Ovary (tissue), 3 donors: ENCODE data around the gene EPAS1.

Experiments
- CTCF ChIP-seq, 3 donors: fragments of 450-650 bp in 2 of 3; fragments of 200-600 bp in 1 of 3; IDR thresholded peaks; one replicate each; pipeline versions ENCODE4 v1.5.1 to v1.8.0; 2016 to 2022; ENCODE audit warnings: antibody characterized with exemption in 3 of 3, mild to moderate bottlenecking in 1 of 3
- EP300 ChIP-seq: sonication (generic); formaldehyde crosslinking; IDR thresholded peaks from one replicate; pipeline ENCODE4 v1.6.1; 2017; ENCODE audit warnings: antibody characterized with exemption
- POLR2A ChIP-seq: fragments of 450-650 bp; IDR thresholded peaks from one replicate; pipeline ENCODE4 v1.6.1; 2017; ENCODE audit warnings: antibody characterized with exemption, mild to moderate bottlenecking, moderate library complexity
- donor health status: DM: no; HTN: no; CAD: no.

- no peak for TF ChIP-seq CTCF (IDR thresholded peaks at IDR 0.05)
- no peak for TF ChIP-seq EP300
- TF ChIP-seq POLR2A = no peak
Observed at GRCh38 chr2:46372475-46372874, 75.3 kb downstream of the EPAS1 start.
